ENCODE data around the gene CAND2.
"Not testable (repeated sequence)": the region's sequence is repeated elsewhere in the genome, so short reads cannot be mapped to it uniquely, and the experiment has no call there.

CAND2 gene

DNA sequence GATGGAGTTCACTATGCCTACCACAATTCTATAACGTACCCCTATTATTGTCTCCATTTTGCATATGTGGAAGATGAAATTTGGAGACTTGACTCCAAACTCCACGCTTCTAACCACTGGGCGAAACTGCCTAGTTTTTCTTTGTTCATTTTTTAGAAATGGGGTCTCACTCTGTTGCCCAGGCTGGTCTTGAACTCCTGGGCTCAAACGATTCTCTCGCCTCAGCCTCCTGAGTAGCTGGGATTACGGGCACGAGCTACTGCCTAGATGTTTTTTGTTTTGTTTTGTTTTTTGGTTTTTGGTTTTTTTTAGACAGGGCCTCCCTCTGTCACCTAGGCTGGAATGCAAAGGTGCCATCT is 45.5 kb downstream of the CAND2 start:
- Mint-ChIP-seq H3K4me3 (peak overlapping the region; percentile 97 to 98 (median 98)), H3K9me3 (no peaks in the 10 kb centered on the region)
- peak in 2 of 3 experiments; percentile 18 to 39 for TF ChIP-seq CTCF (IDR thresholded peaks at IDR 0.05; ENCODE audit: unreplicated experiment in 3 of 3)

GRCh38 chr3:12842469-12842868 is 46.0 kb downstream of the CAND2 start:
- no peak for TF ChIP-seq CTCF (IDR thresholded peaks at IDR 0.05; ENCODE audit: unreplicated experiment in 3 of 3)
- peaks cover 34% of the 10 kb centered on the region for H3K4me1 Mint-ChIP-seq
- H3K9me3 Mint-ChIP-seq = no peaks in the 10 kb centered on the region
- no peaks in the 10 kb centered on the region for H3K27me3 Mint-ChIP-seq (ENCODE audit: low read depth)
- H3K4me3 Mint-ChIP-seq = peak overlapping the region; percentile 97 to 98 (median 98)
- peak overlapping the region in 1 of 3 experiments; percentile 100 for H3K27ac Mint-ChIP-seq
- H3K36me3 Mint-ChIP-seq (ENCODE audit: low read depth) = peaks cover 34% of the 10 kb centered on the region

More for the DNA sequence above, 45.5 kb downstream of the CAND2 start:
- H3K27ac Mint-ChIP-seq = peak overlapping the region; percentile 100
- H3K36me3 Mint-ChIP-seq (ENCODE audit: low read depth) = peaks cover 39% of the 10 kb centered on the region
- H3K4me1 Mint-ChIP-seq = peaks cover 39% of the 10 kb centered on the region
- H3K27me3 Mint-ChIP-seq (ENCODE audit: low read depth) = no peaks in the 10 kb centered on the region

DNA sequence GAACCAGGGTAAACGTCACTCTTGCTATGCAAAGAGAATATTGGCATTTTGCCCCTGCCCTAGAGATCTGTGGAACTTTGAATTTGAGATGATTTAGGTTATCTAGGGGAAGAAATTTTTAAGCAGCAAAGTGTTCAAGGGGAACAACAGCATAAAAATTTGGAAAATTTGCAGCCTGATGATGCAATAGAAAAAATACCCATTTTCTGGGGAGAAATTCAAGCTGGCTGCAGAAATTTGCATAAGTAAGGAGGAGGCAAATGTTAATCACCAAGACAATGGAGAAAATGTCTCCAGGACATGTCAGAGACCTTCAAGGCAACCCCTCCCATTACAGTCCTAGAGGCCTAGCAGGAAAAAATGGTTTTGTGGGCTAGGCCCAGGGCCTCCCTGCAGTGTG is 49.3 kb downstream of the CAND2 start:
- Mint-ChIP-seq H3K27ac (no peak overlapping the region), H3K4me3 (no peak overlapping the region), H3K4me1 (peaks cover 2% of the 10 kb centered on the region), H3K27me3 (ENCODE audit: low read depth) (peaks cover 2% of the 10 kb centered on the region), H3K9me3 (no peaks in the 10 kb centered on the region), H3K36me3 (ENCODE audit: low read depth) (peaks cover 1% of the 10 kb centered on the region)
- TF ChIP-seq CTCF (IDR thresholded peaks at IDR 0.05; ENCODE audit: unreplicated experiment in 3 of 3) = no peak

- no peaks in the 10 kb centered on the region for H3K4me1 Mint-ChIP-seq
- no peak for TF ChIP-seq CTCF (IDR thresholded peaks at IDR 0.05; ENCODE audit: unreplicated experiment in 3 of 3)
- no peak overlapping the region for H3K4me3 Mint-ChIP-seq
- no peaks in the 10 kb centered on the region for H3K9me3 Mint-ChIP-seq
- no peaks in the 10 kb centered on the region for H3K36me3 Mint-ChIP-seq (ENCODE audit: low read depth)
- peaks cover 18% of the 10 kb centered on the region for H3K27me3 Mint-ChIP-seq (ENCODE audit: low read depth)
- H3K27ac Mint-ChIP-seq = no peak overlapping the region
Observed at GRCh38 chr3:12852201-12852600, 55.7 kb downstream of the CAND2 start.

DNA sequence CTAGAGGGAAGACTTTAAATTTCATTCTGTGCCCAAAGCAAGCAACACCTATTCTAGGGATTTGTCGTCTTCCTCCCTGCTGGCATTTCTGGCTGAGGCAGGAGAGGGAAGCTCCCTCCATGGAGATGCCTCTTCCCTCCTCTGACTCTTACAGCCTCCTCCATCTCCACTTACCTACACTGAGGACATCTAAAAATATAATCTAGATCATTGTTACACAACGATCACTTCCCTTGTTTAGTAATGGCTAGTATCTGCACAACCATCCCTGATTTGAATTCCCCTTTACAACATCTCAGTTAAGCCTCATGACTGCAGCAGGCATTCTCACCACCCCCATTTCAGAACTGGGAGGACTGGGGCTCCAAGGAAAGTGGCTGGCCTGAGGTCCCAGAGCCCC is 57.4 kb downstream of the CAND2 start:
- not testable (repeated sequence) for H3K9me3 Mint-ChIP-seq; H3K27ac Mint-ChIP-seq; H3K4me3 Mint-ChIP-seq; H3K4me1 Mint-ChIP-seq; H3K36me3 Mint-ChIP-seq (ENCODE audit: low read depth)
- H3K27me3 Mint-ChIP-seq (ENCODE audit: low read depth) = peaks cover 19% of the 10 kb centered on the region

DNA sequence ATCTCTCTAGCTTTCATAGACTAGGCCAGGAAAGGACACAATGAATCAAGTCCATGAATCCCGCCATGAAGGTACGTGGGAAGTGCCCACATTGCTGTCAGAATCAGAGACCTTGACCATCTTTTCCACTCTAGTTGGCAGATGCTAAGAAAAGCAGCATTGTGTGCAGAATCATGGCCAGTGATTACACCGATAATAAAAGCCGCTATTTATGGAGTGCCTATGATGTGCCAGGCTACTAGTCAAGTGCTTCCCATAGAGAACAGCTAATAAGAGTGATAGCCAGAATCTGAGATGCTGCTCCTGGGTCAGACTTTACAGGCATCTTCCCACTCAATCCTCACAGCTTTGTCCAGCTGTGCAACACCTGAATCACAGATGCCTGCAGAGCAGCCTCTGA is 58.1 kb downstream of the CAND2 start:
- no peaks in the 10 kb centered on the region for H3K4me1 Mint-ChIP-seq
- no peak for TF ChIP-seq CTCF (IDR thresholded peaks at IDR 0.05; ENCODE audit: unreplicated experiment in 3 of 3)
- no peaks in the 10 kb centered on the region for H3K36me3 Mint-ChIP-seq (ENCODE audit: low read depth)
- H3K27me3 Mint-ChIP-seq (ENCODE audit: low read depth) = peaks cover 26% of the 10 kb centered on the region
- H3K4me3 Mint-ChIP-seq = no peak overlapping the region
- no peaks in the 10 kb centered on the region for H3K9me3 Mint-ChIP-seq
- H3K27ac Mint-ChIP-seq = no peak overlapping the region
